ENCODE measurements around the gene UIMC1.

UIMC1 gene

GRCh38 chr5:176944268-176944667 lies 62.3 kb downstream of the UIMC1 start:
- TF ChIP-seq EZH2phosphoT487 (IDR thresholded peaks at IDR 0.05; ENCODE audit: borderline replicate concordance) (no peak), CTCF (conservative IDR thresholded peaks at IDR 0.05; ENCODE audit: low read length) (no peak)
- Histone ChIP-seq H3K4me3 (ENCODE audit: low read length, poor library complexity, severe bottlenecking) (no peak overlapping the region), H4K20me1 (ENCODE audit: insufficient read depth, low read length, poor library complexity, severe bottlenecking) (no peaks in the 10 kb centered on the region), H3K36me3 (ENCODE audit: insufficient read depth, low read length) (peaks cover 12% of the 10 kb centered on the region; the same call in 1 of the 2 replicates), H3K9ac (ENCODE audit: low read depth, low read length, poor library complexity, severe bottlenecking) (no peak overlapping the region), H3K9me3 (ENCODE audit: insufficient read depth, low read depth, low read length) (no peaks in the 10 kb centered on the region), H3K27me3 (ENCODE audit: insufficient read depth, low read length, poor library complexity, severe bottlenecking) (no peaks in the 10 kb centered on the region), H3K4me2 (ENCODE audit: low read depth, low read length, poor library complexity, severe bottlenecking) (no peak overlapping the region), H3K4me1 (ENCODE audit: insufficient read depth, low read length, poor library complexity, severe bottlenecking) (no peaks in the 10 kb centered on the region), H3F3A (ENCODE audit: low read depth) (no peaks in the 10 kb centered on the region), H3K9me2 (replicated peaks; ENCODE audit: low read depth, low read length) (no peaks in the 10 kb centered on the region), H2AFZ (ENCODE audit: low read length) (no peak overlapping the region), H3K79me2 (ENCODE audit: insufficient read depth, low read length) (no peaks in the 10 kb centered on the region)

- Histone ChIP-seq H3K4me2 (ENCODE audit: low read depth, low read length, poor library complexity, severe bottlenecking) (no peak overlapping the region), H3K9ac (ENCODE audit: low read depth, low read length, poor library complexity, severe bottlenecking) (no peak overlapping the region), H3K27me3 (ENCODE audit: insufficient read depth, low read length, poor library complexity, severe bottlenecking) (no peaks in the 10 kb centered on the region), H3K4me1 (ENCODE audit: insufficient read depth, low read length, poor library complexity, severe bottlenecking) (no peaks in the 10 kb centered on the region), H3K4me3 (ENCODE audit: low read length, poor library complexity, severe bottlenecking) (no peak overlapping the region), H3K36me3 (ENCODE audit: insufficient read depth, low read length) (peaks cover 11% of the 10 kb centered on the region; the same call in 1 of the 2 replicates), H3K79me2 (ENCODE audit: insufficient read depth, low read length) (no peaks in the 10 kb centered on the region), H3K9me2 (replicated peaks; ENCODE audit: low read depth, low read length) (no peaks in the 10 kb centered on the region), H4K20me1 (ENCODE audit: insufficient read depth, low read length, poor library complexity, severe bottlenecking) (no peaks in the 10 kb centered on the region), H3K9me3 (ENCODE audit: insufficient read depth, low read depth, low read length) (no peaks in the 10 kb centered on the region), H2AFZ (ENCODE audit: low read length) (no peak overlapping the region), H3F3A (ENCODE audit: low read depth) (no peaks in the 10 kb centered on the region)
- no peak for TF ChIP-seq CTCF (conservative IDR thresholded peaks at IDR 0.05; ENCODE audit: low read length)
- no peak for TF ChIP-seq EZH2phosphoT487 (IDR thresholded peaks at IDR 0.05; ENCODE audit: borderline replicate concordance)
Measured at GRCh38 chr5:176943816-176944215, 62.8 kb downstream of the UIMC1 start.

GRCh38 chr5:176941951-176942350 lies 64.6 kb downstream of the UIMC1 start:
- Histone ChIP-seq H3K4me1 (ENCODE audit: insufficient read depth, low read length, poor library complexity, severe bottlenecking) (no peaks in the 10 kb centered on the region), H3K9me3 (ENCODE audit: insufficient read depth, low read depth, low read length) (no peaks in the 10 kb centered on the region), H2AFZ (ENCODE audit: low read length) (no peak overlapping the region), H3K36me3 (ENCODE audit: insufficient read depth, low read length) (peaks cover 14% of the 10 kb centered on the region; the same call in 1 of the 2 replicates), H4K20me1 (ENCODE audit: insufficient read depth, low read length, poor library complexity, severe bottlenecking) (no peaks in the 10 kb centered on the region), H3K27me3 (ENCODE audit: insufficient read depth, low read length, poor library complexity, severe bottlenecking) (no peaks in the 10 kb centered on the region), H3K4me3 (ENCODE audit: low read length, poor library complexity, severe bottlenecking) (no peak overlapping the region), H3K79me2 (ENCODE audit: insufficient read depth, low read length) (no peaks in the 10 kb centered on the region), H3F3A (ENCODE audit: low read depth) (no peaks in the 10 kb centered on the region), H3K9ac (ENCODE audit: low read depth, low read length, poor library complexity, severe bottlenecking) (no peak overlapping the region), H3K4me2 (ENCODE audit: low read depth, low read length, poor library complexity, severe bottlenecking) (no peak overlapping the region), H3K9me2 (replicated peaks; ENCODE audit: low read depth, low read length) (no peaks in the 10 kb centered on the region)
- no peak for TF ChIP-seq EZH2phosphoT487 (IDR thresholded peaks at IDR 0.05; ENCODE audit: borderline replicate concordance)
- TF ChIP-seq CTCF (conservative IDR thresholded peaks at IDR 0.05; ENCODE audit: low read length): no peak
